H9 (cell line): ENCODE results near the gene NCKAP5. TPM values are rescaled to one million over a fixed set of nuclear protein-coding genes. Genes with fewer than 3 reads are reported as not detected.

Experiments
- DNase-seq: peaks from one replicate; pipeline ENCODE4 v3.0.0-alpha.2; 2017
- H2AFZ ChIP-seq: one replicate; pipeline ENCODE4 v1.6.1; 2013; ENCODE audit warnings: mild to moderate bottlenecking, low read length, control low read depth, moderate library complexity
- H2AK5ac ChIP-seq: 2 replicates; pipeline ENCODE4 v1.6.1; 2013; ENCODE audit warnings: low read length, control low read depth, mixed read lengths; ENCODE audit not compliant: insufficient read length
- H2BK120ac ChIP-seq: one replicate; pipeline ENCODE4 v1.6.1; 2013; ENCODE audit warnings: low read depth, mild to moderate bottlenecking, low read length, control low read depth, inconsistent platforms; ENCODE audit not compliant: poor library complexity, severe bottlenecking
- H2BK12ac ChIP-seq: 2 replicates; pipeline ENCODE4 v1.6.1; 2013; ENCODE audit warnings: low read length, control low read depth, mixed read lengths, low read depth; ENCODE audit not compliant: insufficient read length
- H2BK15ac ChIP-seq: 2 replicates; pipeline ENCODE4 v1.6.1; 2013; ENCODE audit warnings: low read depth, low read length, control low read depth
- H2BK20ac ChIP-seq: one replicate; pipeline ENCODE4 v1.6.1; 2013; ENCODE audit warnings: low read depth, mild to moderate bottlenecking, low read length, control low read depth, inconsistent platforms; ENCODE audit not compliant: poor library complexity, severe bottlenecking
- H2BK5ac ChIP-seq: 2 replicates; pipeline ENCODE4 v1.6.1; 2013; ENCODE audit warnings: low read length, control low read depth, mixed read lengths; ENCODE audit not compliant: insufficient read length
- H3K14ac ChIP-seq: 2 replicates; pipeline ENCODE4 v1.6.1; 2013; ENCODE audit warnings: low read length, control low read depth; ENCODE audit not compliant: insufficient read depth
- H3K18ac ChIP-seq: 2 replicates; pipeline ENCODE4 v1.6.1; 2013; ENCODE audit warnings: low read depth, mild to moderate bottlenecking, mixed read lengths, low read length, control low read depth; ENCODE audit not compliant: insufficient read length
- H3K23ac ChIP-seq: 2 replicates; pipeline ENCODE4 v1.6.1; 2013; ENCODE audit warnings: low read length, control low read depth, mixed read lengths, low read depth; ENCODE audit not compliant: insufficient read length
- H3K23me2 ChIP-seq: 2 replicates; pipeline ENCODE4 v1.6.1; 2013; ENCODE audit warnings: low read depth, mild to moderate bottlenecking, mixed read lengths, low read length, control low read depth; ENCODE audit not compliant: insufficient read length, poor library complexity, severe bottlenecking
- H3K27ac ChIP-seq: 2 replicates; pipeline ENCODE4 v1.5.1; 2013; ENCODE audit warnings: low read length, control low read depth, mixed read lengths, low read depth; ENCODE audit not compliant: insufficient read length
- H3K27me3 ChIP-seq: 2 replicates; pipeline ENCODE4 v1.6.1; 2013; ENCODE audit warnings: low read length, control low read depth, inconsistent platforms; ENCODE audit not compliant: insufficient read depth
- H3K4ac ChIP-seq: 2 replicates; pipeline ENCODE4 v1.6.1; 2013; ENCODE audit warnings: low read depth, mild to moderate bottlenecking, control low read depth, inconsistent platforms, low read length, moderate library complexity
- H3K4me1 ChIP-seq: 2 replicates; pipeline ENCODE4 v1.6.1; 2013; ENCODE audit warnings: low read length, control low read depth, inconsistent platforms; ENCODE audit not compliant: insufficient read depth
- H3K4me2 ChIP-seq: 2 replicates; pipeline ENCODE4 v1.6.1; 2013; ENCODE audit warnings: low read length, control low read depth, mixed read lengths; ENCODE audit not compliant: insufficient read length, insufficient read depth
- H3K56ac ChIP-seq: 2 replicates; pipeline ENCODE4 v1.6.1; 2013; ENCODE audit warnings: low read depth, mild to moderate bottlenecking, mixed read lengths, low read length, control low read depth; ENCODE audit not compliant: insufficient read length
- H3K79me1 ChIP-seq: 2 replicates; pipeline ENCODE4 v1.6.1; 2013; ENCODE audit warnings: low read depth, mild to moderate bottlenecking, moderate library complexity, low read length, control low read depth, inconsistent platforms; ENCODE audit not compliant: insufficient read depth, poor library complexity, severe bottlenecking
- H3K79me2 ChIP-seq: 2 replicates; pipeline ENCODE4 v1.6.1; 2013; ENCODE audit warnings: low read length, control low read depth, inconsistent platforms; ENCODE audit not compliant: insufficient read depth
- H3K9ac ChIP-seq: 2 replicates; pipeline ENCODE4 v1.6.1; 2013; ENCODE audit warnings: low read length, control low read depth, mixed read lengths; ENCODE audit not compliant: insufficient read length; ENCODE audit errors: extremely low read depth
- H3K9me3 ChIP-seq: one replicate; pipeline ENCODE4 v1.6.1; 2013; ENCODE audit warnings: low read depth, low read length, inconsistent platforms; ENCODE audit not compliant: control insufficient read depth
- H3T11ph ChIP-seq: one replicate; pipeline ENCODE4 v1.6.1; 2013; ENCODE audit warnings: mild to moderate bottlenecking, low read length, control low read depth, inconsistent platforms
- H4K20me1 ChIP-seq: one replicate; pipeline ENCODE4 v1.6.1; 2013; ENCODE audit not compliant: control insufficient read depth, insufficient read length, insufficient read depth
- H4K5ac ChIP-seq: 2 replicates; pipeline ENCODE4 v1.6.1; 2013; ENCODE audit warnings: low read depth, mild to moderate bottlenecking, mixed read lengths, low read length, control low read depth; ENCODE audit not compliant: insufficient read length
- H4K8ac ChIP-seq: replicated peaks from 2 replicates; pipeline ENCODE4 v1.6.1; 2013; ENCODE audit warnings: low read length, control low read depth, mixed read lengths, low read depth; ENCODE audit not compliant: insufficient read length
- H4K91ac ChIP-seq: 2 replicates; pipeline ENCODE4 v1.6.1; 2013; ENCODE audit warnings: low read depth, mild to moderate bottlenecking, moderate library complexity, mixed read lengths, low read length, control low read depth; ENCODE audit not compliant: insufficient read length
- H3K27ac Mint-ChIP-seq, 3 experiments: 2 replicates in 2 of 3; 3 replicates in 1 of 3; pipeline ENCODE4 v1.8.0; 2020 to 2021; ENCODE audit warnings: mixed read lengths in 3 of 3, mild to moderate bottlenecking in 1 of 3, moderate library complexity in 1 of 3
- H3K27me3 Mint-ChIP-seq: 2 replicates; pipeline ENCODE4 v1.8.0; 2021; ENCODE audit warnings: low read depth, mild to moderate bottlenecking, moderate library complexity, mixed read lengths
- H3K36me3 Mint-ChIP-seq, 3 experiments: 2 replicates in 2 of 3; 3 replicates in 1 of 3; pipeline ENCODE4 v1.8.0; 2020 to 2021; ENCODE audit warnings: low read depth in 3 of 3, mixed read lengths in 3 of 3; ENCODE audit not compliant: insufficient read depth in 1 of 3
- H3K4me1 Mint-ChIP-seq, 2 experiments: 2 replicates each; pipeline ENCODE4 v1.8.0; 2020; ENCODE audit warnings: mixed read lengths in 2 of 2
- H3K4me3 Mint-ChIP-seq, 2 experiments: 2 replicates in 1 of 2; 3 replicates in 1 of 2; pipeline ENCODE4 v1.8.0; 2020 to 2021; ENCODE audit warnings: mild to moderate bottlenecking in 2 of 2, mixed read lengths in 2 of 2, moderate library complexity in 1 of 2
- H3K9me3 Mint-ChIP-seq, 2 experiments: 2 replicates in 1 of 2; 3 replicates in 1 of 2; pipeline ENCODE4 v1.8.0; 2020; ENCODE audit warnings: mild to moderate bottlenecking in 2 of 2, mixed read lengths in 2 of 2, moderate library complexity in 1 of 2
- total RNA-seq: library from RNA; stranded (reverse); gene quantifications from 2 replicates; pipeline ENCODE4 v1.2.1, GENCODE V29; 2021
- TF ChIP-seq, protein P1 (sequence below): fragments of 200-600 bp; sonication (generic); conservative IDR thresholded peaks from 3 replicates; pipeline ENCODE4 v1.8.0; 2021; ENCODE audit warnings: antibody characterized with exemption, mild to moderate bottlenecking

NCKAP5 gene
- total RNA-seq, 1 experiment from 2014 or later: 0.26 TPM

DNA sequence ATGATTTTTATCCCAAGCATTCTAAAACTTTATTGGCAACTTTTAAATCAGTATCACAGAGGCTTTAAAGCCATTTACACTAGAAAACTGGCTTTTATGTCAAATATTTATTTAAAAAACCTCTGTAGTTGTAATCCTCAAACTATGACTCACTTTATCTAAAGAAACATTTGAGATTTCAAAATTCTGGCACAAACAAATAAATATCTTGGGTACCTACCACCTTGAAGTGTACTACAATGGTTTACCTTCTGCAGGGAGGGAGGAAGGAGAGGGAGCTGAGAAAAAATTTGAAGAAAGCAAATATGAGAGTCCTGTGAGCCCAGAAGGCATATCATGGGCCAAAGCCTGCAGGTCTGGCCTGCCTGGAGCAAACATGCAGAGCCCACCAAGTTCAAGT lies 155.6 kb downstream of the NCKAP5 start:
- Mint-ChIP-seq H3K9me3 (no peaks in the 10 kb centered on the region; a peak in 1 of 5 replicates), H3K4me1 (peaks cover 19 to 22% of the 10 kb centered on the region in 2 experiments)

More for the DNA sequence above, 155.6 kb downstream of the NCKAP5 start:
- Histone ChIP-seq H3K9me3 (no peaks in the 10 kb centered on the region), H4K8ac (no peak overlapping the region), H2AFZ (no peak overlapping the region), H3K79me1 (no peaks in the 10 kb centered on the region), H2BK120ac (no peak overlapping the region), H3K4ac (no peak overlapping the region), H2BK5ac (no peak overlapping the region), H4K5ac (no peak overlapping the region), H3K79me2 (no peaks in the 10 kb centered on the region), H2AK5ac (no peak overlapping the region), H3K14ac (no peak overlapping the region), H3K27ac (no peak overlapping the region), H3T11ph (no peak overlapping the region), H3K23ac (no peak overlapping the region), H3K4me1 (no peaks in the 10 kb centered on the region), H3K27me3 (no peaks in the 10 kb centered on the region), H4K20me1 (no peaks in the 10 kb centered on the region), H3K4me2 (no peak overlapping the region), H4K91ac (no peak overlapping the region), H2BK20ac (no peak overlapping the region), H2BK12ac (no peak overlapping the region), H3K23me2 (no peaks in the 10 kb centered on the region), H3K9ac (no peak overlapping the region), H3K18ac (no peak overlapping the region), H2BK15ac (no peak overlapping the region), H3K56ac (no peak overlapping the region)
- Mint-ChIP-seq H3K36me3 (no peaks in the 10 kb centered on the region), H3K4me3 (no peak overlapping the region), H3K27me3 (peaks cover 19% of the 10 kb centered on the region), H3K27ac (no peak overlapping the region)
- TF ChIP-seq, protein P1, sequence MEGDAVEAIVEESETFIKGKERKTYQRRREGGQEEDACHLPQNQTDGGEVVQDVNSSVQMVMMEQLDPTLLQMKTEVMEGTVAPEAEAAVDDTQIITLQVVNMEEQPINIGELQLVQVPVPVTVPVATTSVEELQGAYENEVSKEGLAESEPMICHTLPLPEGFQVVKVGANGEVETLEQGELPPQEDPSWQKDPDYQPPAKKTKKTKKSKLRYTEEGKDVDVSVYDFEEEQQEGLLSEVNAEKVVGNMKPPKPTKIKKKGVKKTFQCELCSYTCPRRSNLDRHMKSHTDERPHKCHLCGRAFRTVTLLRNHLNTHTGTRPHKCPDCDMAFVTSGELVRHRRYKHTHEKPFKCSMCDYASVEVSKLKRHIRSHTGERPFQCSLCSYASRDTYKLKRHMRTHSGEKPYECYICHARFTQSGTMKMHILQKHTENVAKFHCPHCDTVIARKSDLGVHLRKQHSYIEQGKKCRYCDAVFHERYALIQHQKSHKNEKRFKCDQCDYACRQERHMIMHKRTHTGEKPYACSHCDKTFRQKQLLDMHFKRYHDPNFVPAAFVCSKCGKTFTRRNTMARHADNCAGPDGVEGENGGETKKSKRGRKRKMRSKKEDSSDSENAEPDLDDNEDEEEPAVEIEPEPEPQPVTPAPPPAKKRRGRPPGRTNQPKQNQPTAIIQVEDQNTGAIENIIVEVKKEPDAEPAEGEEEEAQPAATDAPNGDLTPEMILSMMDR: no peak
- DNase-seq: no peak
